ENCODE results near the gene NKX2-4. TPM values are rescaled to one million over a fixed set of nuclear protein-coding genes. Genes with fewer than 3 reads are reported as not detected.
"Not testable (repeated sequence)": the region's sequence is repeated elsewhere in the genome, so short reads cannot be mapped to it uniquely, and the experiment has no call there.

The NKX2-4 gene
- total and polyA plus RNA-seq, 2 donors (not counting 1 experiment from before 2014, with no cell fraction given), result not detected

GRCh38 chr20:21368791-21369190 lies 28.5 kb downstream of the NKX2-4 start:
- Histone ChIP-seq H4K20me1 (ENCODE audit: control insufficient read depth, extremely low read depth, insufficient read depth, low read length) (no peaks in the 10 kb centered on the region), H3K4me2 (ENCODE audit: extremely low read depth, insufficient read depth, low read length) (no peak overlapping the region), H3K36me3 (ENCODE audit: control insufficient read depth, insufficient read depth, low read length) (peaks cover 2% of the 10 kb centered on the region), H2AFZ (ENCODE audit: low read length) (no peak overlapping the region), H3K4me1 (ENCODE audit: control insufficient read depth, extremely low read depth, insufficient read depth, low read length) (no peaks in the 10 kb centered on the region), H3K4me3 (replicated peaks in 1 of 4; ENCODE audit: control extremely low read depth in 1 of 4, insufficient read depth in 1 of 4, low read depth in 3 of 4, low read length in 4 of 4) (no peak overlapping the region), H3K9me3 (ENCODE audit: control insufficient read depth, insufficient read depth, low read depth, low read length) (no peaks in the 10 kb centered on the region), H3K9ac (ENCODE audit: insufficient read depth, low read length) (no peak overlapping the region), H3K27ac (ENCODE audit: insufficient read depth, low read length) (no peak overlapping the region), H3K27me3 (ENCODE audit: control insufficient read depth, insufficient read depth, low read length) (no peaks in the 10 kb centered on the region), H3K79me2 (ENCODE audit: control insufficient read depth, insufficient read depth, low read length) (peaks cover 10% of the 10 kb centered on the region)
- no peak for DNase-seq (ENCODE audit: low read depth in 2 of 2)
- TF ChIP-seq, protein P1, sequence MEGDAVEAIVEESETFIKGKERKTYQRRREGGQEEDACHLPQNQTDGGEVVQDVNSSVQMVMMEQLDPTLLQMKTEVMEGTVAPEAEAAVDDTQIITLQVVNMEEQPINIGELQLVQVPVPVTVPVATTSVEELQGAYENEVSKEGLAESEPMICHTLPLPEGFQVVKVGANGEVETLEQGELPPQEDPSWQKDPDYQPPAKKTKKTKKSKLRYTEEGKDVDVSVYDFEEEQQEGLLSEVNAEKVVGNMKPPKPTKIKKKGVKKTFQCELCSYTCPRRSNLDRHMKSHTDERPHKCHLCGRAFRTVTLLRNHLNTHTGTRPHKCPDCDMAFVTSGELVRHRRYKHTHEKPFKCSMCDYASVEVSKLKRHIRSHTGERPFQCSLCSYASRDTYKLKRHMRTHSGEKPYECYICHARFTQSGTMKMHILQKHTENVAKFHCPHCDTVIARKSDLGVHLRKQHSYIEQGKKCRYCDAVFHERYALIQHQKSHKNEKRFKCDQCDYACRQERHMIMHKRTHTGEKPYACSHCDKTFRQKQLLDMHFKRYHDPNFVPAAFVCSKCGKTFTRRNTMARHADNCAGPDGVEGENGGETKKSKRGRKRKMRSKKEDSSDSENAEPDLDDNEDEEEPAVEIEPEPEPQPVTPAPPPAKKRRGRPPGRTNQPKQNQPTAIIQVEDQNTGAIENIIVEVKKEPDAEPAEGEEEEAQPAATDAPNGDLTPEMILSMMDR (conservative IDR thresholded peaks at IDR 0.05 in 1 of 2, IDR thresholded peaks at IDR 0.05 in 1 of 2; ENCODE audit: low read depth in 1 of 2, low read length in 2 of 2), result no peak
- no peak for TF ChIP-seq EZH2 (IDR thresholded peaks at IDR 0.05; ENCODE audit: low read length, missing control alignments)

- not testable (repeated sequence) for DNase-seq (ENCODE audit: low read depth in 2 of 2); H3K36me3 ChIP-seq (ENCODE audit: control insufficient read depth, insufficient read depth, low read length); H3K79me2 ChIP-seq (ENCODE audit: control insufficient read depth, insufficient read depth, low read length)
These were observed 31.1 kb downstream of the NKX2-4 start for GRCh38 chr20:21366273-21366672.

GRCh38 chr20:21365771-21366170 lies 31.6 kb downstream of the NKX2-4 start:
- H3K79me2 ChIP-seq (ENCODE audit: control insufficient read depth, insufficient read depth, low read length), result no peaks in the 10 kb centered on the region
- no peak overlapping the region for H2AFZ ChIP-seq (ENCODE audit: low read length)
- no peak overlapping the region for H3K4me2 ChIP-seq (ENCODE audit: extremely low read depth, insufficient read depth, low read length)
- peaks cover 3% of the 10 kb centered on the region for H3K36me3 ChIP-seq (ENCODE audit: control insufficient read depth, insufficient read depth, low read length)
- H3K27me3 ChIP-seq (ENCODE audit: control insufficient read depth, insufficient read depth, low read length), result no peaks in the 10 kb centered on the region
- no peak overlapping the region for H3K27ac ChIP-seq (ENCODE audit: insufficient read depth, low read length)
- no peaks in the 10 kb centered on the region for H4K20me1 ChIP-seq (ENCODE audit: control insufficient read depth, extremely low read depth, insufficient read depth, low read length)
- H3K9me3 ChIP-seq (ENCODE audit: control insufficient read depth, insufficient read depth, low read depth, low read length), result no peaks in the 10 kb centered on the region
- H3K4me3 ChIP-seq (replicated peaks in 1 of 4; ENCODE audit: control extremely low read depth in 1 of 4, insufficient read depth in 1 of 4, low read depth in 3 of 4, low read length in 4 of 4), result no peak overlapping the region
- DNase-seq (ENCODE audit: low read depth in 2 of 2), result no peak
- TF ChIP-seq, protein P1 (conservative IDR thresholded peaks at IDR 0.05 in 1 of 2, IDR thresholded peaks at IDR 0.05 in 1 of 2; ENCODE audit: low read depth in 1 of 2, low read length in 2 of 2), result no peak
- TF ChIP-seq EZH2 (IDR thresholded peaks at IDR 0.05; ENCODE audit: low read length, missing control alignments), result no peak
- H3K9ac ChIP-seq (ENCODE audit: insufficient read depth, low read length), result no peak overlapping the region
- H3K4me1 ChIP-seq (ENCODE audit: control insufficient read depth, extremely low read depth, insufficient read depth, low read length), result peaks cover 3% of the 10 kb centered on the region

More at GRCh38 chr20:21366273-21366672, 31.1 kb downstream of the NKX2-4 start:
- not testable (repeated sequence) for H3K4me1 ChIP-seq (ENCODE audit: control insufficient read depth, extremely low read depth, insufficient read depth, low read length); H4K20me1 ChIP-seq (ENCODE audit: control insufficient read depth, extremely low read depth, insufficient read depth, low read length); H3K27me3 ChIP-seq (ENCODE audit: control insufficient read depth, insufficient read depth, low read length); H3K27ac ChIP-seq (ENCODE audit: insufficient read depth, low read length); H3K9ac ChIP-seq (ENCODE audit: insufficient read depth, low read length); H3K4me3 ChIP-seq (replicated peaks in 1 of 4; ENCODE audit: control extremely low read depth in 1 of 4, insufficient read depth in 1 of 4, low read depth in 3 of 4, low read length in 4 of 4); H2AFZ ChIP-seq (ENCODE audit: low read length); H3K4me2 ChIP-seq (ENCODE audit: extremely low read depth, insufficient read depth, low read length); H3K9me3 ChIP-seq (ENCODE audit: control insufficient read depth, insufficient read depth, low read depth, low read length)
